ENCODE data around the gene EFCAB6.

The EFCAB6 gene

DNA sequence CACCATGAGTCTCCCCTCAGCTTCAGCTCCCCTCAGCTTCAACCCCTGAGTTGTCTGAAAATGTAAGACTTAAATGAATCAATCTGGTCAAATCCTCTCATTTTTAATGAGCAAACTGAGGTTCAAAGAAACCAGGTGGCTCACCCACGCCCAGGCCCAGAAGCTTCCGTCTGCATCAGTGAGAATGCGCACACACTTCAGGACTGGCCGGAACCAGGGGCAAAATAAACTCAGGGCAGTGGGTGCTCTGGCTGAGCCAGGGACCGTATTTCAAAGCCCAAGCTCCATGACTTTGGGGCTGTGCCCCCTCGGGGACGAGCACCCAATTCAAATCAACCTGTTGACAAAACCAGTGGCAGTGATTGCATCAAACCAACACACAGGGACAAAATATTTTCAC is 47.1 kb upstream of the EFCAB6 start:
- TF ChIP-seq, protein P1, sequence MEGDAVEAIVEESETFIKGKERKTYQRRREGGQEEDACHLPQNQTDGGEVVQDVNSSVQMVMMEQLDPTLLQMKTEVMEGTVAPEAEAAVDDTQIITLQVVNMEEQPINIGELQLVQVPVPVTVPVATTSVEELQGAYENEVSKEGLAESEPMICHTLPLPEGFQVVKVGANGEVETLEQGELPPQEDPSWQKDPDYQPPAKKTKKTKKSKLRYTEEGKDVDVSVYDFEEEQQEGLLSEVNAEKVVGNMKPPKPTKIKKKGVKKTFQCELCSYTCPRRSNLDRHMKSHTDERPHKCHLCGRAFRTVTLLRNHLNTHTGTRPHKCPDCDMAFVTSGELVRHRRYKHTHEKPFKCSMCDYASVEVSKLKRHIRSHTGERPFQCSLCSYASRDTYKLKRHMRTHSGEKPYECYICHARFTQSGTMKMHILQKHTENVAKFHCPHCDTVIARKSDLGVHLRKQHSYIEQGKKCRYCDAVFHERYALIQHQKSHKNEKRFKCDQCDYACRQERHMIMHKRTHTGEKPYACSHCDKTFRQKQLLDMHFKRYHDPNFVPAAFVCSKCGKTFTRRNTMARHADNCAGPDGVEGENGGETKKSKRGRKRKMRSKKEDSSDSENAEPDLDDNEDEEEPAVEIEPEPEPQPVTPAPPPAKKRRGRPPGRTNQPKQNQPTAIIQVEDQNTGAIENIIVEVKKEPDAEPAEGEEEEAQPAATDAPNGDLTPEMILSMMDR (IDR thresholded peaks at IDR 0.05; ENCODE audit: extremely low read depth, insufficient read depth, missing control alignments) = no peak
- in situ Hi-C loops (cut with MboI; ENCODE audit: low pct_unique_long_range_greater_than_20kb, low sequenced_read_pairs, unreplicated experiment) = no loop called here
- DNase-seq (ENCODE audit: low spot score) = no peak

DNA sequence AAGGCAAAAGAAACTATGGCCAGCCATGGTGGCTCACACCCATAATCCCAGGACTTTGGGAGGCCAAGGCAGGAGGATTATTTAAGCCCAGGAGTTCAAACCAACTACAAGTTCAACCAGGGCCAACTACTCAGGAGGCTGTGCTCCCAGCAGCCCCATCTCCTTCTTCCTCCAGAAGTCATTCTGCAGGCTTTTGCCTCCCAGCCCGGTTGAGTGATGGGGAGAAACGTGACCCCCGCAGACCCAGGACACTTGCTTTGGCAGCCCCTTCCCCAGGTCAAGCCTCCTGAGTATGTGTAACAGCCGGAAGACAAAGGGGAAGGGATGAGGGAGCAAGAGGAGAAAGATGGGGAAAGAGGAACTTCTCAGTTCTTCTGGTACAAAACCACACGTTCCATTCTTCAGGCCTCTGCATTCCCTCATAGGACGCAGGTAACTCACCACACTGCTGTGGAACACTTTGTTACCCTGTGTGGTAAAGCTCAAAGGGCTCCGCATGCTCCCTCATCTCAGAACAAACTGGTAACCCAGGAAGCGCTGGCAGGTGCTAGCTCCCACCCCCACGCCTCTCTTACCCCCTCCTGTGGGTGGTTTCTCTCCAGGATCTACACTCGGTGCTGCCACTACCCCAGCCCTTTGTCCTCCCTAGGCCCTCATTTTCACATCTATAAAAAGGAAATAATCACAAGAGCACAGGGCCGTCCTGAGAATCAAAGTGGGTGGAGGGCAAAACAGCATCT is 46.2 kb upstream of the EFCAB6 start:
- TF ChIP-seq, protein P1 (IDR thresholded peaks at IDR 0.05; ENCODE audit: extremely low read depth, insufficient read depth, missing control alignments) = no peak
- in situ Hi-C loops (cut with MboI; ENCODE audit: low pct_unique_long_range_greater_than_20kb, low sequenced_read_pairs, unreplicated experiment) = no loop called here
- DNase-seq (ENCODE audit: low spot score) = no peak

DNA sequence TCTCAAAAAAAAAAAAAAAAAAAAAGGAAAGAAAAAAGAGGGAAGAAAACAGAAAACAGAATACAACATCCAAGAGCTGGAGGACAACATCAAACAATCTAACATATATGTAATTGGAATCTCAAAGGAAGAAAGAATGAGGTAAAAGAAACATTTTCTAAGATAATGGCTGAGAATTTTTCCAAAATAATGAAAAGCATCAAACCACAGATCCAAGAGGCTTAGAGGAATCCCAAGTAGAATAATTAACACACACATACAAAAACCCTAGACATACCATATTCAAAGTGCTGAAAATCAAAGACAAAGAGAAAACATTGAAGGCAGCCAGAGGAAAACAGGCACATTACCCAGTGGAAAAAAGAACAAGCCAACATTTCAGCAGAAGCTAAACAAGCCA is 45.3 kb upstream of the EFCAB6 start:
- TF ChIP-seq, protein P1 (IDR thresholded peaks at IDR 0.05; ENCODE audit: extremely low read depth, insufficient read depth, missing control alignments) = no peak
- in situ Hi-C loops (cut with MboI; ENCODE audit: low pct_unique_long_range_greater_than_20kb, low sequenced_read_pairs, unreplicated experiment) = no loop called here
- no peak for DNase-seq (ENCODE audit: low spot score)

DNA sequence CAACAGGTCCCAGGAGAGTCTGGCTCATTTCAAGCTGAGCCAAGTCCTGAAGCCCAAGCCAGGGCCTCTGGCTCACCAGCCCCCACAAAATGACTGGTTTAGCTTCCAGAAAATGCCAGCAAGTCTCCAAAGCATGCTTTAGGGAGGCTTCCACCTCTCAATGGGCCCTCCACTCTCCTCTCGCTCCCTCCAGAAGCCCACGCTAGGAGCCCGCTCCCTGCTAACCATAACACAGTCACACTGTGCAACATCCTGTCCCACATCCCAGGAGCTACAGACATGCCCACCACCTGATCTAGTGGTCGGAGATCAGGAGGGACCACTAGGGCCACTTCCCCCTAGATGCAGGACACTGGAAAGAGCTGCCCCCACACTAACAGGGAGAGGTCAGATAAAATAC is 43.3 kb upstream of the EFCAB6 start:
- in situ Hi-C loops (cut with MboI; ENCODE audit: low pct_unique_long_range_greater_than_20kb, low sequenced_read_pairs, unreplicated experiment) = no loop called here
- DNase-seq (ENCODE audit: low spot score) = no peak
- TF ChIP-seq, protein P1 (IDR thresholded peaks at IDR 0.05; ENCODE audit: extremely low read depth, insufficient read depth, missing control alignments) = no peak

DNA sequence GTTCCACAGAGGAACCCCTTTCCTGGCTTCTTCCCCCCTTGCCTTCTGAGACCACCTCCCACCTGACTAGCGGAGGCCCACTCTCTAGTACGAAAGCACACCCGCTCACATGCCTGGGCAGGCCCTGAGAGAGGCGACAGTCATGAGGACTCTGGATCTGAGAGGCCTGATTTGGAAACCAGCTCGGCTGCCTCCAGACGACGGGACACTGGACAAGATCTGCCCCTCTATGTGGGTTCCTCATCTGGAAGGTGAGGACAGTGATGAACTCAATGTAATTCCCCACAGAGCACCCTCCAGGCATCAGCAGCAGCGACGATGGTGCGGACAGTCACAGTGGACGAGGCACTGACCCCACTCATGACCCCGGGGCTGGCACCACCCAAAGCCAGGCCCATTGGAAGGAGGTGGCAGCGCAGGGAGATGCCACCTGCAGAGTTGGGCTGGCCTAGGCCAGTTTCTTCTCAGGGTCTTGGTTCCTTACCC is 42.7 kb upstream of the EFCAB6 start:
- TF ChIP-seq, protein P1 (IDR thresholded peaks at IDR 0.05; ENCODE audit: extremely low read depth, insufficient read depth, missing control alignments) = no peak
- DNase-seq (ENCODE audit: low spot score) = no peak
- in situ Hi-C loops (cut with MboI; ENCODE audit: low pct_unique_long_range_greater_than_20kb, low sequenced_read_pairs, unreplicated experiment) = no loop called here

DNA sequence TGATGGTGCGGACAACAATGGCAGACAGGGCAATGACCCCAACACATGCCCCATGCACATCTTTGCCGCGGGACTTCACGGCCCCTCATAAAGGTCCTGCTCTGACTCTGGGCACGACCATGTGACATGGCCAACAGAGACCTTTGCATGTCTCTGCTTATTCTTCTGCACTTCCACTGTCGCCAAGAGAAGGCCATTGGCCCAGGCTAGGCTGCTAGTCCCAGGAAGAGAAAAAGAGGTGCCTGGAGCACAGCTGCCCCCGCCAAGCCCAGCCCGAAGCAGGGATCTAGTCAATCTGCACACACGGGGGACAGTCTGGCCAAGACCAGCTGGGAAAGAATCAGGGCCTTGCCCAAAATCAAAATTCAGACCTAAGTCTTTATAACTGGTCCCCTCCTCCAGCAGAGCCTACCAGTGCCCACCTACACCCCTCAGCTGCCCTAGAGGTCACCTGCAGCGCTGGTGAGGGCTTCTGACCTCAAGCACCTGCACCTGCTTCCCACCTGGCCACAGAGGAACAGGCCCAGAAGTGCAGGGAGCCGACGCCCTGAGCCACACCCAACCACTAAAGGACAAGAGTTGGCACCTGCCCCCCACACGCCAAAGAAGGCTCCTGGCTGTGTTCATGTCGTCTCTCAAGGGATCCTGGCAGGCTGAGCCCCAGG is 42.1 kb upstream of the EFCAB6 start:
- no peak for DNase-seq (ENCODE audit: low spot score)
- TF ChIP-seq, protein P1 (IDR thresholded peaks at IDR 0.05; ENCODE audit: extremely low read depth, insufficient read depth, missing control alignments) = no peak
- in situ Hi-C loops (cut with MboI; ENCODE audit: low pct_unique_long_range_greater_than_20kb, low sequenced_read_pairs, unreplicated experiment) = no loop called here
